Spleen (tissue), 7 donors: ENCODE results near the gene TTC39A.

Experiments
- POLR2A ChIP-seq, 3 donors: fragments of 450-650 bp; IDR thresholded peaks; one replicate each; pipeline ENCODE4 v1.5.1; 2017; ENCODE audit warnings: antibody characterized with exemption in 3 of 3, mild to moderate bottlenecking in 1 of 3
- POLR2AphosphoS5 ChIP-seq, 3 donors: sonication (generic); formaldehyde crosslinking; IDR thresholded peaks; one replicate each; pipeline ENCODE4 v1.5.1; 2017; ENCODE audit warnings: antibody characterized with exemption in 3 of 3
- TF ChIP-seq, protein P1 (sequence below), 11 experiments: fragments of 200-600 bp in 7 of 11; fragments of 450-650 bp in 4 of 11; sonication (generic) in 4 of 11; IDR thresholded peaks in 8 of 11; conservative IDR thresholded peaks in 3 of 11; 1 replicate in 7 of 11; 2 replicates in 4 of 11; pipeline versions ENCODE4 v1.4.0 to v1.8.0; 2016 to 2021; ENCODE audit warnings: antibody characterized with exemption in 11 of 11, inconsistent platforms in 4 of 11, mild to moderate bottlenecking in 1 of 11
- donor health status: DM: no; HTN: no; CAD: no; lungs with moderate emphysema.
- donor health status: DM: no; HTN: no; CAD: no.
- donor health status: DM: no; HTN: no; CAD: no.

DNA sequence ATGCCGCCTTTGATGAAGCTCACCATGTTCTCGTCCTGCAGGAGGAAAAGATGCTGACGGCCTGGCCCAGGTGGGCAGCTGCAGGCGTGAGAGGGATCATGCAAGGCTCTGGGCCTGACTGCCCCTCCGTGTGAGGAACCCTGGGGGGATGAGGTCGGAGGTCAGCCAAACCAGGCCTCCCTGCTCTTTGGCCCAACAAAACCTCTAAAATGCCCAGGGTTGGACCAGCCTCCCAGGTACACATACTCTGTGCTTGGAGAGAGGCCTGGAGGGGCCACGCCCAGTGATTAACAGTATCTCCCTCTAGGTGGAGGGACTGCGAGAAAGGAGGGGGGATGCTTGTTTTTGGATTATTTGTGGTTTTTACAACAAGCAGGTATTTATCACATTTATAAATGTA is 21.1 kb downstream of the TTC39A start:
- TF ChIP-seq, protein P1, sequence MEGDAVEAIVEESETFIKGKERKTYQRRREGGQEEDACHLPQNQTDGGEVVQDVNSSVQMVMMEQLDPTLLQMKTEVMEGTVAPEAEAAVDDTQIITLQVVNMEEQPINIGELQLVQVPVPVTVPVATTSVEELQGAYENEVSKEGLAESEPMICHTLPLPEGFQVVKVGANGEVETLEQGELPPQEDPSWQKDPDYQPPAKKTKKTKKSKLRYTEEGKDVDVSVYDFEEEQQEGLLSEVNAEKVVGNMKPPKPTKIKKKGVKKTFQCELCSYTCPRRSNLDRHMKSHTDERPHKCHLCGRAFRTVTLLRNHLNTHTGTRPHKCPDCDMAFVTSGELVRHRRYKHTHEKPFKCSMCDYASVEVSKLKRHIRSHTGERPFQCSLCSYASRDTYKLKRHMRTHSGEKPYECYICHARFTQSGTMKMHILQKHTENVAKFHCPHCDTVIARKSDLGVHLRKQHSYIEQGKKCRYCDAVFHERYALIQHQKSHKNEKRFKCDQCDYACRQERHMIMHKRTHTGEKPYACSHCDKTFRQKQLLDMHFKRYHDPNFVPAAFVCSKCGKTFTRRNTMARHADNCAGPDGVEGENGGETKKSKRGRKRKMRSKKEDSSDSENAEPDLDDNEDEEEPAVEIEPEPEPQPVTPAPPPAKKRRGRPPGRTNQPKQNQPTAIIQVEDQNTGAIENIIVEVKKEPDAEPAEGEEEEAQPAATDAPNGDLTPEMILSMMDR (IDR thresholded peaks at IDR 0.05 in 8 of 11, conservative IDR thresholded peaks at IDR 0.05 in 3 of 11), result no peak
- TF ChIP-seq POLR2A (IDR thresholded peaks at IDR 0.05) (no peak), POLR2AphosphoS5 (IDR thresholded peaks at IDR 0.05) (no peak)
